Keratinocyte (primary cell): ENCODE data around the gene NFIL3.

ENCODE experiments used
- CTCF ChIP-seq, 3 experiments: IDR thresholded peaks in 1 of 3; conservative IDR thresholded peaks in 1 of 3; optimal IDR thresholded peaks in 1 of 3; 2 replicates in 2 of 3; 3 replicates in 1 of 3; pipeline versions ENCODE3 to v1.5.1; 2011; ENCODE audit warnings: low read length in 3 of 3, mild to moderate bottlenecking in 3 of 3, moderate library complexity in 2 of 3, control low read depth in 1 of 3, inconsistent platforms in 1 of 3; ENCODE audit not compliant: insufficient read depth in 2 of 3; ENCODE audit errors: extremely low read depth in 1 of 3
- EZH2 ChIP-seq: IDR thresholded peaks from one replicate; pipeline ENCODE4 v1.6.1; 2012; ENCODE audit warnings: inconsistent platforms, mild to moderate bottlenecking, low read length, moderate library complexity

- TF ChIP-seq CTCF (optimal IDR thresholded peaks at IDR 0.05 in 1 of 3, IDR thresholded peaks at IDR 0.05 in 1 of 3, conservative IDR thresholded peaks at IDR 0.05 in 1 of 3; ENCODE audit: extremely low read depth in 1 of 3, insufficient read depth in 2 of 3, low read length in 3 of 3) (no peak), EZH2 (no peak)
Measured at GRCh38 chr9:91382298-91382697, 41.3 kb downstream of the NFIL3 start.
